SU-DHL-6 (cell line): ENCODE data around the gene KLRF1.

ENCODE experiments used
- EZH2phosphoT487 ChIP-seq: fragments of 200-600 bp; sonication (generic), shearing (Covaris generic); conservative IDR thresholded peaks from 2 replicates; pipeline ENCODE4 v1.6.1; 2018; ENCODE audit warnings: mild to moderate bottlenecking, antibody characterized with exemption, low read length, moderate library complexity, mixed read lengths
- TF ChIP-seq, protein P1 (sequence below): fragments of 200-600 bp; sonication (generic); IDR thresholded peaks from one replicate; pipeline ENCODE4 v1.5.1; 2017; ENCODE audit warnings: antibody characterized with exemption, mild to moderate bottlenecking, low read length, moderate library complexity; ENCODE audit not compliant: insufficient read depth, poor library complexity, severe bottlenecking

DNA sequence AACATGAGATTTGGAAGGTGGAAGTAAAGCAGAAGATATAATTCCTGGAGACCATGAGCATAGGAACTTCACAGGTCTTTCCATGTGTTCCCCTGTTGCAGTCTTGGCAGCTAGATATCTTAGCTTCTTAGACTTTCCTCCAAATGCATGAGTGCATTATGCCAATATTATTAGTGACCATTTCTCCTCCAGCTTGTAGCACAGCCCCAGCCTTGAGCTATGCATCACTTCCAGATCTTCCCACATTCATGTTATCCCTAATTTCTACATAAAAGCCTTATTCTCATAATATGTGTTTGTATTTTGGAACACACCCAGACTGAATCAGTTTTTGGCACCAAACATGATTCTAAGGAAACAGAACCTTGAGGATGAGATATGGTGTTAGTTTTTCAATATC, 30.9 kb downstream of the KLRF1 start:
- TF ChIP-seq, protein P1, sequence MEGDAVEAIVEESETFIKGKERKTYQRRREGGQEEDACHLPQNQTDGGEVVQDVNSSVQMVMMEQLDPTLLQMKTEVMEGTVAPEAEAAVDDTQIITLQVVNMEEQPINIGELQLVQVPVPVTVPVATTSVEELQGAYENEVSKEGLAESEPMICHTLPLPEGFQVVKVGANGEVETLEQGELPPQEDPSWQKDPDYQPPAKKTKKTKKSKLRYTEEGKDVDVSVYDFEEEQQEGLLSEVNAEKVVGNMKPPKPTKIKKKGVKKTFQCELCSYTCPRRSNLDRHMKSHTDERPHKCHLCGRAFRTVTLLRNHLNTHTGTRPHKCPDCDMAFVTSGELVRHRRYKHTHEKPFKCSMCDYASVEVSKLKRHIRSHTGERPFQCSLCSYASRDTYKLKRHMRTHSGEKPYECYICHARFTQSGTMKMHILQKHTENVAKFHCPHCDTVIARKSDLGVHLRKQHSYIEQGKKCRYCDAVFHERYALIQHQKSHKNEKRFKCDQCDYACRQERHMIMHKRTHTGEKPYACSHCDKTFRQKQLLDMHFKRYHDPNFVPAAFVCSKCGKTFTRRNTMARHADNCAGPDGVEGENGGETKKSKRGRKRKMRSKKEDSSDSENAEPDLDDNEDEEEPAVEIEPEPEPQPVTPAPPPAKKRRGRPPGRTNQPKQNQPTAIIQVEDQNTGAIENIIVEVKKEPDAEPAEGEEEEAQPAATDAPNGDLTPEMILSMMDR, result no peak
- TF ChIP-seq EZH2phosphoT487, result no peak
